ENCODE measurements around the gene NDUFA8. TPM values are rescaled to one million over a fixed set of nuclear protein-coding genes. Genes with fewer than 3 reads are reported as not detected.

Gene NDUFA8
- total and polyA plus RNA-seq, 2 experiments from 2014 or later = 35.5 to 133 TPM

DNA sequence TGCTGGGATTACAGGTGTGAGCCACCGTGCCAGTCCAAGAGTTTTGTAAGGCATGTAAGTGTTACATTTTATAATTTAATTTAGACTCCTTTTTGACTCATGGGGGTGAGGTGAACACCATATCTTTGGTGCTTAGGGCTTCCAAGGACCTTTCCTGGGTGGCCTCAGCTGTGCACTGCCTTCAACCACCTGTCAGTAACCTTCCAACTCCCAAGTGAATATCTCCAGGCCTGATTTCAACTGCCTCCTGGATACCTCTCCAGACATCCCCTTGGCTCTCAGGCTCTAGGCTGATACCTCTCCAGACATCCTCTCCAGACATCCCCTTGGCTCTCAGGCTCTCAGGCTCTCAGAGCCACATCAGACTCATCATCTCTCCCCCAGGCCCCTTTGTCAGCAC is 35.5 kb downstream of the NDUFA8 start:
- in situ Hi-C loops (cut with MboI) = loop anchor here (5.0 to 10.0 kb wide), 3 partner anchors 231 to 701 kb away; partner anchors contain the start of gene PDCL
- TF ChIP-seq EZH2phosphoT487 (IDR thresholded peaks at IDR 0.05; ENCODE audit: insufficient read depth, low read depth) = no peak
- TF ChIP-seq EZH2 (IDR thresholded peaks at IDR 0.05; ENCODE audit: insufficient read depth, poor library complexity, severe bottlenecking) = no peak
- no peaks in the 10 kb centered on the region for H3K27me3 ChIP-seq (replicated peaks; ENCODE audit: insufficient read depth)
- DNase-seq = no peak
- H3K79me2 ChIP-seq (ENCODE audit: insufficient read depth) = no peaks in the 10 kb centered on the region
- H3K27ac ChIP-seq = no peak overlapping the region
- no peak overlapping the region for H2AFZ ChIP-seq
- H3K4me3 ChIP-seq = no peak overlapping the region
- H3F3A ChIP-seq (ENCODE audit: insufficient read depth) = no peaks in the 10 kb centered on the region
- H3K4me1 ChIP-seq (ENCODE audit: insufficient read depth) = peaks cover 12% of the 10 kb centered on the region
- no peak overlapping the region for H3K4me2 ChIP-seq (ENCODE audit: unreplicated experiment)
- no peaks in the 10 kb centered on the region for H4K20me1 ChIP-seq (ENCODE audit: insufficient read depth)
- H3K36me3 ChIP-seq (ENCODE audit: low read depth) = no peaks in the 10 kb centered on the region
- H3K9me3 ChIP-seq (ENCODE audit: low read depth) = no peaks in the 10 kb centered on the region
- no peaks in the 10 kb centered on the region for H3K9me2 ChIP-seq (ENCODE audit: insufficient read depth)
- no peak overlapping the region for H3K9ac ChIP-seq
- 76 to 89% methylated on average over 1 of the region's 1 CpG for WGBS, 2 experiments (ENCODE audit: low coverage in 1 of 2, low lambda C conversion rate in 2 of 2, missing lambda C conversion rate in 2 of 2)

DNA sequence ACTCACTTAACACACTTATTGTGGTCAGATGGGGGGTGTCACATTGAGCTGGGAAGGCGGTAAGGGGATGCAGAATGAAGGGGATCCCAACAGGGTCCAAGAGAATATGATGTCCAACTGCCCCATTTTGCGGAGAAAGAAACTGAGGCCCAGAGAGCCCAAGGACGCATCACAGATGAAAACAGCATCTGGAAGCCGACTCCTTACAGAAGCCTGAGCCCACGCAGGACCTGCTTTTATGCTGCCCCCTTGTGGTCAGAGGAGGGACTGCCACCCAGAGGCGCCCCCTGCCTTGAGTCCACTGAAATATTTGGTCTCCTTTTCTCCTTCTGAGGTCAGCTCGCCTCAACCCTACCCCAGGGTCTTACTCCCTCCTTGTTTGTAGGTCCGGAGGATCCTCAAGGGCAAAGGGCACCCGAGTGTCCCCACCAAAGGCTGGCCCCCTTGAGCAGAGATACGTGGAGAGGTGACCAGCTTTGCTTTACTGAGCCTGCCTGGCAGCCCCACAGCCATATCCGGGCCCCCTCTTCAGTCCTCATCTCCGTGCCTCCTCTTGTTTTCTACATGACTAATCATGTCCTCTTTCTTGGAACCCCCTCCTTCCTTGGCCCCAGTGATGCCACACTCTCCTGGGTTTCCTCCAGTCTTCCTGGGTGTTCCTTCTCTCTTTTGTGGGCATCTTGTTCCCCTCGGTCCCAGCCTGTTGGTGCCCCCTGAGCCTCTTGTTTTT is 36.5 kb downstream of the NDUFA8 start:
- in situ Hi-C loops (cut with MboI) = loop anchor here (5.0 to 10.0 kb wide), 3 partner anchors 232 to 702 kb away; partner anchors contain the start of gene PDCL
- WGBS, 2 experiments (ENCODE audit: low coverage in 1 of 2, low lambda C conversion rate in 2 of 2, missing lambda C conversion rate in 2 of 2) = 3 to 5% methylated on average over 13 of the region's 13 CpGs

DNA sequence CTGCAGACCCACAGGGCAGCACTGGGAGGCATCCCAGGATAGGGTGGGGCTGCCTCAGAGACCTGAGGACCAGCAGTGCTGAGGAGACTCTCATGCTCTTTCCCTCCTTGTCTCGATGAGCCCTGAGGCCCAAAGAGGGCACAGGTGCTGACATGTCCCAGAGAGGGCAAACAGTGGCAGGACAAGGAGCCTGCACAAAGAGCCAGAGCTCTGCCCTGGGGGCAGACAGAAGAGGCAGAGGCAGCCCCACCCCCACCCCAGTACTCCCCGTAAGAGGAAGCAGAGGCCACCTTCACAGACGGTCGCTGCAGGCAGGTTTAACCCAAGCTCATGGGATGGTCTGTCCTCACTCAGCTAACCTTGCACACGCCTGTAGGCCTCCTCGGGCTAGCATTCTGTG is 37.1 kb downstream of the NDUFA8 start:
- in situ Hi-C loops (cut with MboI) = loop anchor here (5.0 to 10.0 kb wide), 3 partner anchors 232 to 702 kb away; partner anchors contain the start of gene PDCL
- Histone ChIP-seq H2AFZ (no peak overlapping the region), H3K9ac (no peak overlapping the region), H3K27ac (no peak overlapping the region), H3K27me3 (replicated peaks; ENCODE audit: insufficient read depth) (no peaks in the 10 kb centered on the region), H3K36me3 (ENCODE audit: low read depth) (no peaks in the 10 kb centered on the region), H3K79me2 (ENCODE audit: insufficient read depth) (no peaks in the 10 kb centered on the region), H3K4me1 (ENCODE audit: insufficient read depth) (peaks cover 12% of the 10 kb centered on the region), H3K4me2 (ENCODE audit: unreplicated experiment) (no peak overlapping the region), H3K9me2 (ENCODE audit: insufficient read depth) (no peaks in the 10 kb centered on the region), H3K4me3 (no peak overlapping the region), H4K20me1 (ENCODE audit: insufficient read depth) (no peaks in the 10 kb centered on the region), H3F3A (ENCODE audit: insufficient read depth) (no peaks in the 10 kb centered on the region), H3K9me3 (ENCODE audit: low read depth) (no peaks in the 10 kb centered on the region)
- 50 to 62% methylated on average over 6 of the region's 6 CpGs for WGBS, 2 experiments (ENCODE audit: low coverage in 1 of 2, low lambda C conversion rate in 2 of 2, missing lambda C conversion rate in 2 of 2)
- TF ChIP-seq EZH2phosphoT487 (IDR thresholded peaks at IDR 0.05; ENCODE audit: insufficient read depth, low read depth) = no peak
- no peak for TF ChIP-seq EZH2 (IDR thresholded peaks at IDR 0.05; ENCODE audit: insufficient read depth, poor library complexity, severe bottlenecking)
- DNase-seq = no peak

More for the DNA sequence above, 36.5 kb downstream of the NDUFA8 start:
- no peak overlapping the region for H3K4me3 ChIP-seq
- H3K79me2 ChIP-seq (ENCODE audit: insufficient read depth) = no peaks in the 10 kb centered on the region
- no peak overlapping the region for H3K4me2 ChIP-seq (ENCODE audit: unreplicated experiment)
- peaks cover 12% of the 10 kb centered on the region for H3K4me1 ChIP-seq (ENCODE audit: insufficient read depth)
- no peaks in the 10 kb centered on the region for H4K20me1 ChIP-seq (ENCODE audit: insufficient read depth)
- H3K27ac ChIP-seq = no peak overlapping the region
- no peaks in the 10 kb centered on the region for H3K27me3 ChIP-seq (replicated peaks; ENCODE audit: insufficient read depth)
- no peak overlapping the region for H2AFZ ChIP-seq
- H3K9ac ChIP-seq = no peak overlapping the region
- no peaks in the 10 kb centered on the region for H3F3A ChIP-seq (ENCODE audit: insufficient read depth)
- no peaks in the 10 kb centered on the region for H3K36me3 ChIP-seq (ENCODE audit: low read depth)
- H3K9me2 ChIP-seq (ENCODE audit: insufficient read depth) = no peaks in the 10 kb centered on the region
- peak; percentile 78 for DNase-seq
- TF ChIP-seq EZH2phosphoT487 (IDR thresholded peaks at IDR 0.05; ENCODE audit: insufficient read depth, low read depth) (no peak), EZH2 (IDR thresholded peaks at IDR 0.05; ENCODE audit: insufficient read depth, poor library complexity, severe bottlenecking) (no peak)
- no peaks in the 10 kb centered on the region for H3K9me3 ChIP-seq (ENCODE audit: low read depth)

DNA sequence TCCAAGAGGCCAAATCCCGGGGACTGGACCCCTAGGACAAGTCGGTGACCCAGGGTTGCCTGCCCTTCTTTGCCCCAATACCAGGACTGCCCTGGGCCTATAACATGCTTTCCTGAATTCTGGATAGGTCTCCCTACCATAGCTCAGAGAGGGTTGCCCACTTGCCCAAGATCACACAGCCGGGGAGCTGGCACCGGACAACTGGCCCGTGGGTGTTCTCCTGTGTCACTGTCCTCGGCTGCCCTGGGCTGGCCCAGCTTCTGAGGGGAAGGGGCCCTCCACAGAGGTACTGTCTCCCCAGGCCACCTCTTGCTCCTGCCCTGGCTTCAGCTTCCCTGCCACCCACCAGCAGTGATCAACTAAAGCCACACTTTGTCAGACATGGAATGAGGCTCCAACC is 37.6 kb downstream of the NDUFA8 start:
- Histone ChIP-seq H3K4me2 (ENCODE audit: unreplicated experiment) (no peak overlapping the region), H3K27ac (no peak overlapping the region), H3K9ac (no peak overlapping the region), H3F3A (ENCODE audit: insufficient read depth) (no peaks in the 10 kb centered on the region), H3K9me2 (ENCODE audit: insufficient read depth) (no peaks in the 10 kb centered on the region), H3K27me3 (replicated peaks; ENCODE audit: insufficient read depth) (no peaks in the 10 kb centered on the region), H3K36me3 (ENCODE audit: low read depth) (no peaks in the 10 kb centered on the region), H4K20me1 (ENCODE audit: insufficient read depth) (no peaks in the 10 kb centered on the region), H3K79me2 (ENCODE audit: insufficient read depth) (no peaks in the 10 kb centered on the region), H3K9me3 (ENCODE audit: low read depth) (no peaks in the 10 kb centered on the region), H2AFZ (no peak overlapping the region), H3K4me3 (no peak overlapping the region), H3K4me1 (ENCODE audit: insufficient read depth) (peaks cover 12% of the 10 kb centered on the region)
- 62 to 80% methylated on average over 6 of the region's 6 CpGs for WGBS, 2 experiments (ENCODE audit: low coverage in 1 of 2, low lambda C conversion rate in 2 of 2, missing lambda C conversion rate in 2 of 2)
- DNase-seq = no peak
- no peak for TF ChIP-seq EZH2 (IDR thresholded peaks at IDR 0.05; ENCODE audit: insufficient read depth, poor library complexity, severe bottlenecking)
- TF ChIP-seq EZH2phosphoT487 (IDR thresholded peaks at IDR 0.05; ENCODE audit: insufficient read depth, low read depth) = no peak
- in situ Hi-C loops (cut with MboI) = loop anchor here (5.0 to 10.0 kb wide), 3 partner anchors 233 to 703 kb away; partner anchors contain the start of gene PDCL

Data from GM23248 (cell line).